ENCODE results near the gene FAM236A.
"Not testable (repeated sequence)": the region's sequence is repeated elsewhere in the genome, so short reads cannot be mapped to it uniquely, and the experiment has no call there.

DNA sequence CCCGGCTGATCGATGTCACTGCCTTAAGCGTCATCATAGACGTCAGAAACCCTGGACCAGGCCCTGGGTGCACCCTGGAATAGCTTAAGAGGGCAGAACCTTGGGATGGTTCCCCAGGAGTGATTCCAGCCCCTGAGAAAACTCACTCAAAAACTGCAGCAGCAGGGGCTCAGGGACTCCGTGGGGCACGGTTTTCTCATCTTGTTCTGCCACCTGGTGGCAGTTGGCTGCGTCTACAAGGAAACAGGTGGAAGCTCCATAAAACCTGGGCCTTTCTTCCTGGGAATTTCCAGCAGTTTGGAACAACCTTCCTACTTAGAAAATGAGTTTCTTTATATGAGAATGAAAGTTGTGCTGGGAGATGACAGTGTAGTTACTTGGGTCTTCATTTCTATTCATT, 1.6 kb upstream of the FAM236A start:
- not testable (repeated sequence) for TF ChIP-seq CTCF, POLR2A, EP300, POLR2AphosphoS5 (IDR thresholded peaks at IDR 0.05)

Measured in suprapubic skin (tissue), 4 donors.